Testis (tissue), 2 donors: ENCODE measurements around the gene PPARD.

Source experiments
- POLR2A ChIP-seq: fragments of 450-650 bp; IDR thresholded peaks from one replicate; pipeline ENCODE4 v1.6.1; 2017; ENCODE audit warnings: antibody characterized with exemption, mild to moderate bottlenecking, moderate library complexity
- TF ChIP-seq, protein P1 (sequence below), 3 experiments: fragments of 450-650 bp in 2 of 3; fragments of 200-600 bp in 1 of 3; sonication (generic) in 1 of 3; IDR thresholded peaks; one replicate each; pipeline ENCODE4 v1.5.1; 2016 to 2019; ENCODE audit warnings: antibody characterized with exemption in 3 of 3, mild to moderate bottlenecking in 2 of 3, moderate library complexity in 1 of 3

DNA sequence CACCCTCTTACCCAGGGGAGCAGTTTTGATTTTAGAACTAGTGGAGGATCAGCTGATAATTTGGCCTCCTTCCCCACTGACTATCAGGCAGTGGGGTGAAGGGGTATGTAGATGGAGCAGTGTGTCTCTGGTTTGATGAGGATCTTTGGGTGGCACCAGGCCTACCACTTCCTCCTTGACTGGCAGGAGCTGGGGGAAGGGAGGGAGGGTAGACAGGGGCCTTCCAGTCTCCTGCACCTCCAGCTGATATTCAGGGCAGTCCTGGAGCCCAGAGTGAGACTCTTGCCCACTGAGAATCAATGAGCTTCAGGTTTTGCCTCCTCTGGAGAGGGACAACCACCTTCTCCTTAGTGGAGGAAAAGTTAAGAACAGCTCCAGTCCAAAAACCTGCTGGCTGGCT, 41.5 kb upstream of the PPARD start:
- TF ChIP-seq POLR2A = no peak
- TF ChIP-seq, protein P1, sequence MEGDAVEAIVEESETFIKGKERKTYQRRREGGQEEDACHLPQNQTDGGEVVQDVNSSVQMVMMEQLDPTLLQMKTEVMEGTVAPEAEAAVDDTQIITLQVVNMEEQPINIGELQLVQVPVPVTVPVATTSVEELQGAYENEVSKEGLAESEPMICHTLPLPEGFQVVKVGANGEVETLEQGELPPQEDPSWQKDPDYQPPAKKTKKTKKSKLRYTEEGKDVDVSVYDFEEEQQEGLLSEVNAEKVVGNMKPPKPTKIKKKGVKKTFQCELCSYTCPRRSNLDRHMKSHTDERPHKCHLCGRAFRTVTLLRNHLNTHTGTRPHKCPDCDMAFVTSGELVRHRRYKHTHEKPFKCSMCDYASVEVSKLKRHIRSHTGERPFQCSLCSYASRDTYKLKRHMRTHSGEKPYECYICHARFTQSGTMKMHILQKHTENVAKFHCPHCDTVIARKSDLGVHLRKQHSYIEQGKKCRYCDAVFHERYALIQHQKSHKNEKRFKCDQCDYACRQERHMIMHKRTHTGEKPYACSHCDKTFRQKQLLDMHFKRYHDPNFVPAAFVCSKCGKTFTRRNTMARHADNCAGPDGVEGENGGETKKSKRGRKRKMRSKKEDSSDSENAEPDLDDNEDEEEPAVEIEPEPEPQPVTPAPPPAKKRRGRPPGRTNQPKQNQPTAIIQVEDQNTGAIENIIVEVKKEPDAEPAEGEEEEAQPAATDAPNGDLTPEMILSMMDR (IDR thresholded peaks at IDR 0.05) = no peak
